Gastrocnemius medialis (tissue), 4 donors: Measurements from ENCODE around the gene CCN5.

Source experiments
- POLR2A ChIP-seq, 2 donors: fragments of 450-650 bp; IDR thresholded peaks; one replicate each; pipeline ENCODE4 v1.6.1; 2017; ENCODE audit warnings: antibody characterized with exemption in 2 of 2, mild to moderate bottlenecking in 2 of 2, moderate library complexity in 2 of 2
- TF ChIP-seq, protein P1 (sequence below), 5 experiments: fragments of 450-650 bp in 3 of 5; fragments of 200-600 bp in 2 of 5; sonication (generic) in 2 of 5; IDR thresholded peaks in 4 of 5; conservative IDR thresholded peaks in 1 of 5; 1 replicate in 4 of 5; 2 replicates in 1 of 5; pipeline ENCODE4 v1.5.1; 2016 to 2019; ENCODE audit warnings: antibody characterized with exemption in 5 of 5, mild to moderate bottlenecking in 3 of 5, moderate library complexity in 3 of 5

DNA sequence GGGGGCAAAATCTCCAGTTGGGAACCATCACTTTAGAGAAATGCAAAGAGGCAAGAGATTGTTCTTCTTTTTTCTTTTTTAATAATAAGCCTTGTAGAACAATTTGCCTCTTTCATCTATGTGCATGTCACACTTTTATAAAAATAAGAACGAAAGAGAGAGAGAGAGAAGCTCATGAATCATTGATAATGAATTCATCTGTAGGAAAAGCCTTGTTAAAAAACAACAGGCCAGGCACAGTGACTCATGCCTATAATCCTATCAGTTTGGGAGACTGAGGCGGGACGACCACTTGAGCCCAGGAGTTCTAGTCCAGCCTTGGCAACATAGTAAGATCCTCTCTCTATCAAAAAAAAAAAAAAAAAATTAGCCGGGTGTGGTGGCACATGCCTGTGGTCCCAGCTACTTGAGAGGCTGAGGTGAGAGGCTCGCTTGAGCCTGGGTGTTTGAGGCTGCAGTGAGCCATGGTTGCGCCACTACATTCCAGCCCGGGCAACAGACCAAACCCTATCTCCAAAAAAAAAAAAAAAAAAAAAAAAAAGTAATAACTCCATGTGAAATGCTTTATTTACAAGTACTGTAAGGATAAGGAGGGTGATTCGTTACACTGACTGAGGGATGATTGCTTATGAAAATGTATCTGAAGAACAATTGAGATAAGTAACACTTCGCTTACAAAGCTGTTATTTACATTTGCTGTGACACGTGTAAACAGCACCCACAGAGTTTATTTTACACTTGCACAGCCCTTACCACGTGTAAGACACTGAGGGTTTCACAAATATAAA, 6.0 kb downstream of the CCN5 start:
- no peak for TF ChIP-seq POLR2A (IDR thresholded peaks at IDR 0.05)
- TF ChIP-seq, protein P1, sequence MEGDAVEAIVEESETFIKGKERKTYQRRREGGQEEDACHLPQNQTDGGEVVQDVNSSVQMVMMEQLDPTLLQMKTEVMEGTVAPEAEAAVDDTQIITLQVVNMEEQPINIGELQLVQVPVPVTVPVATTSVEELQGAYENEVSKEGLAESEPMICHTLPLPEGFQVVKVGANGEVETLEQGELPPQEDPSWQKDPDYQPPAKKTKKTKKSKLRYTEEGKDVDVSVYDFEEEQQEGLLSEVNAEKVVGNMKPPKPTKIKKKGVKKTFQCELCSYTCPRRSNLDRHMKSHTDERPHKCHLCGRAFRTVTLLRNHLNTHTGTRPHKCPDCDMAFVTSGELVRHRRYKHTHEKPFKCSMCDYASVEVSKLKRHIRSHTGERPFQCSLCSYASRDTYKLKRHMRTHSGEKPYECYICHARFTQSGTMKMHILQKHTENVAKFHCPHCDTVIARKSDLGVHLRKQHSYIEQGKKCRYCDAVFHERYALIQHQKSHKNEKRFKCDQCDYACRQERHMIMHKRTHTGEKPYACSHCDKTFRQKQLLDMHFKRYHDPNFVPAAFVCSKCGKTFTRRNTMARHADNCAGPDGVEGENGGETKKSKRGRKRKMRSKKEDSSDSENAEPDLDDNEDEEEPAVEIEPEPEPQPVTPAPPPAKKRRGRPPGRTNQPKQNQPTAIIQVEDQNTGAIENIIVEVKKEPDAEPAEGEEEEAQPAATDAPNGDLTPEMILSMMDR (IDR thresholded peaks at IDR 0.05 in 4 of 5, conservative IDR thresholded peaks at IDR 0.05 in 1 of 5): no peak
